ENCODE results near the gene IGF2R.

Gene IGF2R

GRCh38 chr6:160028487-160029275 is 59.8 kb downstream of the IGF2R start:
- DNase-seq, result no peak

- no peak for DNase-seq
Observed at GRCh38 chr6:160029525-160029924, 60.6 kb downstream of the IGF2R start.

- no peak for DNase-seq
Observed at GRCh38 chr6:160030103-160030502, 61.2 kb downstream of the IGF2R start.

GRCh38 chr6:160031442-160031841 is 62.6 kb downstream of the IGF2R start:
- DNase-seq, result no peak

GRCh38 chr6:160031871-160032270 is 63.0 kb downstream of the IGF2R start:
- no peak for DNase-seq

GRCh38 chr6:160032538-160032937 is 63.7 kb downstream of the IGF2R start:
- no peak for DNase-seq

GRCh38 chr6:160034036-160034930 is 65.4 kb downstream of the IGF2R start:
- DNase-seq, result no peak

- DNase-seq, result no peak
Observed at GRCh38 chr6:160035241-160035640, 66.4 kb downstream of the IGF2R start.

GRCh38 chr6:160035693-160036330 is 66.9 kb downstream of the IGF2R start:
- DNase-seq, result no peak

GRCh38 chr6:160036331-160036695 is 67.4 kb downstream of the IGF2R start:
- DNase-seq, result no peak

GRCh38 chr6:160036790-160037206 is 67.9 kb downstream of the IGF2R start:
- no peak for DNase-seq

- DNase-seq, result no peak
Observed at GRCh38 chr6:160038479-160038878, 69.6 kb downstream of the IGF2R start.

- DNase-seq, result no peak
Observed at GRCh38 chr6:160039441-160039840, 70.6 kb downstream of the IGF2R start.

- DNase-seq, result no peak
Observed at GRCh38 chr6:160040055-160040454, 71.2 kb downstream of the IGF2R start.

GRCh38 chr6:160040527-160041264 is 71.8 kb downstream of the IGF2R start:
- DNase-seq, result no peak

GRCh38 chr6:160041608-160042007 is 72.7 kb downstream of the IGF2R start:
- DNase-seq, result no peak

- DNase-seq, result no peak
Observed at GRCh38 chr6:160042014-160042773, 73.3 kb downstream of the IGF2R start.

GRCh38 chr6:160042788-160043301 is 74.0 kb downstream of the IGF2R start:
- DNase-seq, result no peak

GRCh38 chr6:160043784-160044183 is 74.9 kb downstream of the IGF2R start:
- DNase-seq, result no peak

GRCh38 chr6:160044687-160045086 is 75.8 kb downstream of the IGF2R start:
- DNase-seq, result no peak

- DNase-seq, result no peak
Observed at GRCh38 chr6:160048471-160048870, 79.6 kb downstream of the IGF2R start.

GRCh38 chr6:160049346-160049745 is 80.5 kb downstream of the IGF2R start:
- DNase-seq, result no peak

Measured in activated CD4-positive, alpha-beta T cell treated with anti-CD3 and anti-CD28 coated beads, Interleukin-2, amount 50 U/mL, for 48 hours (primary cell).